Neural cell (in vitro differentiated cells): Measurements from ENCODE around the gene GATA1. TPM values are rescaled to one million over a fixed set of nuclear protein-coding genes. Genes with fewer than 3 reads are reported as not detected.

ENCODE experiments used
- H2AFZ ChIP-seq: fragments of 200-600, 300-800 bp; sonication (generic), shearing (Covaris generic); 2 replicates; pipeline ENCODE4 v1.6.0; 2014; ENCODE audit warnings: low read depth, mild to moderate bottlenecking, antibody characterized with exemption, low read length, moderate library complexity
- H3F3A ChIP-seq: fragments of 200-600 bp; shearing (Covaris generic); 2 replicates; pipeline ENCODE4 v1.6.1; 2016; ENCODE audit warnings: mild to moderate bottlenecking, moderate library complexity, mixed read lengths, antibody characterized with exemption, low read length; ENCODE audit not compliant: insufficient read depth, poor library complexity, severe bottlenecking
- H3K27ac ChIP-seq: fragments of 200-600, 300-800 bp; sonication (generic), shearing (Covaris generic); 2 replicates; pipeline ENCODE4 v1.5.1; 2014; ENCODE audit warnings: mild to moderate bottlenecking, low read length, moderate library complexity
- H3K27me3 ChIP-seq: fragments of 300-800, 200-600 bp; sonication (generic), shearing (Covaris generic); 2 replicates; pipeline ENCODE4 v1.6.0; 2014; ENCODE audit warnings: mild to moderate bottlenecking, low read depth, low read length, moderate library complexity; ENCODE audit not compliant: insufficient read depth
- H3K36me3 ChIP-seq: fragments of 300-800, 200-600 bp; sonication (generic), shearing (Covaris generic); 2 replicates; pipeline ENCODE4 v1.5.1; 2014; ENCODE audit warnings: mild to moderate bottlenecking, antibody characterized with exemption, low read length, moderate library complexity; ENCODE audit not compliant: insufficient read depth
- H3K4me2 ChIP-seq: fragments of 300-800, 200-600 bp; sonication (generic), shearing (Covaris generic); 2 replicates; pipeline ENCODE4 v1.6.0; 2014; ENCODE audit warnings: mild to moderate bottlenecking, low read length
- H3K4me3 ChIP-seq: fragments of 300-800, 200-600 bp; sonication (generic), shearing (Covaris generic); 2 replicates; pipeline ENCODE4 v1.5.1; 2014; ENCODE audit warnings: mild to moderate bottlenecking, low read length, moderate library complexity
- H3K79me2 ChIP-seq: fragments of 200-600 bp; shearing (Covaris generic); replicated peaks from 2 replicates; pipeline ENCODE4 v1.6.0; 2014; ENCODE audit warnings: mild to moderate bottlenecking, low read length, moderate library complexity; ENCODE audit not compliant: insufficient read depth
- H3K9ac ChIP-seq: fragments of 300-800, 200-600 bp; sonication (generic), shearing (Covaris generic); 2 replicates; pipeline ENCODE4 v1.6.1; 2016; ENCODE audit warnings: mild to moderate bottlenecking, low read length, mixed read lengths
- H3K9me2 ChIP-seq: fragments of 200-600 bp; shearing (Covaris generic); 2 replicates; pipeline ENCODE4 v1.6.1; 2016; ENCODE audit warnings: mild to moderate bottlenecking, low read length, mixed read lengths; ENCODE audit not compliant: insufficient read depth
- H3K9me3 ChIP-seq: fragments of 200-600, 300-800 bp; sonication (generic), shearing (Covaris generic); 2 replicates; pipeline ENCODE4 v1.6.1; 2016; ENCODE audit warnings: mild to moderate bottlenecking, mixed run types, low read length, moderate library complexity, mixed read lengths
- H4K20me1 ChIP-seq: fragments of 200-600 bp; shearing (Covaris generic); 2 replicates; pipeline ENCODE4 v1.6.1; 2016; ENCODE audit warnings: mild to moderate bottlenecking, mixed run types; ENCODE audit not compliant: insufficient read depth
- CTCF ChIP-seq: fragments of 450-650 bp; IDR thresholded peaks from 2 replicates; pipeline ENCODE4 v1.5.1; 2014; ENCODE audit warnings: antibody characterized with exemption, mild to moderate bottlenecking, moderate library complexity; ENCODE audit not compliant: poor library complexity, severe bottlenecking
- EP300 ChIP-seq: fragments of 450-650 bp; conservative IDR thresholded peaks from 2 replicates; pipeline ENCODE4 v1.6.1; 2014; ENCODE audit warnings: antibody characterized with exemption, mild to moderate bottlenecking, moderate library complexity; ENCODE audit not compliant: poor library complexity, severe bottlenecking
- EZH2 ChIP-seq: fragments of 200-600, 300-800 bp; shearing (Covaris generic), sonication (generic); IDR thresholded peaks from 2 replicates; pipeline ENCODE4 v1.6.1; 2014; ENCODE audit warnings: antibody characterized with exemption, low read length, borderline replicate concordance, mild to moderate bottlenecking; ENCODE audit not compliant: insufficient read depth, poor library complexity, severe bottlenecking
- MXI1 ChIP-seq: fragments of 450-650 bp; conservative IDR thresholded peaks from 2 replicates; pipeline ENCODE4 v1.6.1; 2014; ENCODE audit warnings: antibody characterized with exemption, mild to moderate bottlenecking; ENCODE audit not compliant: poor library complexity, severe bottlenecking
- POLR2AphosphoS5 ChIP-seq: IDR thresholded peaks from 2 replicates; pipeline ENCODE4 v1.6.1; 2012
- REST ChIP-seq: IDR thresholded peaks from 2 replicates; pipeline ENCODE4 v1.6.1; 2012; ENCODE audit warnings: borderline replicate concordance
- SMC3 ChIP-seq: fragments of 450-650 bp; conservative IDR thresholded peaks from 2 replicates; pipeline ENCODE4 v1.6.1; 2014; ENCODE audit warnings: antibody characterized with exemption, mild to moderate bottlenecking, moderate library complexity; ENCODE audit not compliant: poor library complexity
- TAF1 ChIP-seq: IDR thresholded peaks from 2 replicates; pipeline ENCODE4 v1.6.1; 2012; ENCODE audit warnings: low read depth
- polyA plus RNA-seq: library from polyadenylated mRNA; depleted of rRNA; stranded (reverse); fragments of >200 nt; gene quantifications from 2 replicates; pipeline ENCODE4 v1.2.3, GENCODE V29; 2014

The GATA1 gene
- polyA plus RNA-seq, 1 donor from 2014 or later = not detected

- H4K20me1 ChIP-seq = no peaks in the 10 kb centered on the region
- no peaks in the 10 kb centered on the region for H3K9me2 ChIP-seq
- peaks cover 12% of the 10 kb centered on the region for H3K27me3 ChIP-seq
- no peaks in the 10 kb centered on the region for H3K9me3 ChIP-seq
- H3K27ac ChIP-seq = no peak overlapping the region
- no peak overlapping the region for H2AFZ ChIP-seq
- no peak overlapping the region for H3K4me2 ChIP-seq
- H3K79me2 ChIP-seq = peaks cover 20% of the 10 kb centered on the region
- H3F3A ChIP-seq = no peaks in the 10 kb centered on the region
- peak overlapping the region; percentile 16 for H3K9ac ChIP-seq
- TF ChIP-seq MXI1 = no peak
- no peak for TF ChIP-seq CTCF
- TF ChIP-seq SMC3 = no peak
- TF ChIP-seq REST = no peak
- TF ChIP-seq POLR2AphosphoS5 = no peak
- TF ChIP-seq TAF1 = no peak
- no peak for TF ChIP-seq EZH2
- H3K36me3 ChIP-seq = no peaks in the 10 kb centered on the region
- H3K4me3 ChIP-seq = peak overlapping the region; percentile 84
Measured at GRCh38 chrX:48831909-48832291, 45.5 kb downstream of the GATA1 start.

GRCh38 chrX:48833542-48834138, 47.2 kb downstream of the GATA1 start:
- H3K79me2 ChIP-seq = peaks cover 20% of the 10 kb centered on the region
- H3K9me3 ChIP-seq = no peaks in the 10 kb centered on the region
- no peaks in the 10 kb centered on the region for H3F3A ChIP-seq
- peaks cover 12% of the 10 kb centered on the region for H3K27me3 ChIP-seq
- no peaks in the 10 kb centered on the region for H4K20me1 ChIP-seq
- H3K4me2 ChIP-seq = peak overlapping the region; percentile 82
- no peaks in the 10 kb centered on the region for H3K9me2 ChIP-seq
- H3K27ac ChIP-seq = peak overlapping the region; percentile 87
- H3K36me3 ChIP-seq = no peaks in the 10 kb centered on the region
- H3K9ac ChIP-seq = peak overlapping the region; percentile 89
- TF ChIP-seq POLR2AphosphoS5 (no peak), SMC3 (no peak), CTCF (peak; percentile 45), MXI1 (no peak), TAF1 (no peak), REST (no peak), EP300 (no peak)
- H2AFZ ChIP-seq = no peak overlapping the region
- H3K4me3 ChIP-seq = peak overlapping the region; percentile 84
